ENCODE measurements around the gene PITPNM1.
"Not testable (repeated sequence)": the region's sequence is repeated elsewhere in the genome, so short reads cannot be mapped to it uniquely, and the experiment has no call there.

Gene PITPNM1

GRCh38 chr11:67504950-67505581 is at the start of gene PITPNM1:
Gene PITPNM1 (minus strand): TSS chr11:67505363. CDS start chr11:67504180, 1,183 bp downstream.
- peak; percentile 18 for DNase-seq

DNA sequence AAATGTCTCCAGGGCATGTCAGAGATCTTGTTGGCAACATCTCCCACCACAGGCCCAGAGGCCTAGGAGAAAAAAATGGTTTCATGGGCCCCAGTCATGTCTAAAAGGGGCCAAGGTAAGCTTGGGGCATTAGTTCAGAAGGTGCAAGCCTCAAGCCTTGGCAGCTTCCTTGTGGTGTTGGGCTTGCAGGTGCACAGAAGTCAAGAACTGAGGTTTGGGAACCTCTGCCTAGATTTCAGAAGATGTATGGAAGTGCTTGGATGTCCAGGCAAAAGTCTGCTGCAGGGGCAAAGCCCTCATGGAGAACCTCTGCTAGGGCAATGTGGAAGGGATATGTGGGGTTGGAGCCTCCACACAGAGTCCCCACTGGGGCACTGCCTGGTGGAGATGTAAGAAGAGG is 46.5 kb upstream of the PITPNM1 start:
- DNase-seq, result not testable (repeated sequence)

- DNase-seq, result no peak
Measured at GRCh38 chr11:67551127-67551526, 46.0 kb upstream of the PITPNM1 start.

DNA sequence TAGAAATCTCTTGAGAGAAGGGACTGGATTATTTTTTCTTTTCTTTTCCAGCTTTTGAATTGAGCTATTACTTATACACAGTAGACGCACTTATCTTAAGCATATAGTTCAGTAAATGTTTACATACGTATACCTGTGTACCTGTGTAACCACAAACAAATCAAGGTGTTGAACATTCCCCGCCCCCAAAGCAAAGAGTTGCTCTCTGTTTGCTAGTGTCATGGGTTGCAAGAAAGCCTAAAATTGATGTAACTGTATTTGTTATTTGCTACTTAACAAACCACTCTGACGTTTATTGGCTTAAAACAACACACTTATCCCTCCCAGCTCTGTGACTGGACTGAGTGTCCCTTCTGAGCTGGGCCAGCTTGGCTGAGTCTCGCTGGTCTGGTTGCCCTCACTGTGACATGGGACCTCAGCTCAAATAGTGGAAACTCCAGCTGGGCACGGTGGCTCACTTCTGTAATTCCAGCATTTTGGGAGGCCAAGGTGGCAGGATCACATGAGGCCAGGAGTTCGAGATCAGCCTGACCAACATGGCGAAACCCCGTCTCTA is 43.5 kb upstream of the PITPNM1 start:
- no peak for DNase-seq

- not testable (repeated sequence) for DNase-seq
Measured at GRCh38 chr11:67548112-67548511, 42.9 kb upstream of the PITPNM1 start.

- no peak for DNase-seq
Measured at GRCh38 chr11:67545280-67545679, 40.1 kb upstream of the PITPNM1 start.

DNA sequence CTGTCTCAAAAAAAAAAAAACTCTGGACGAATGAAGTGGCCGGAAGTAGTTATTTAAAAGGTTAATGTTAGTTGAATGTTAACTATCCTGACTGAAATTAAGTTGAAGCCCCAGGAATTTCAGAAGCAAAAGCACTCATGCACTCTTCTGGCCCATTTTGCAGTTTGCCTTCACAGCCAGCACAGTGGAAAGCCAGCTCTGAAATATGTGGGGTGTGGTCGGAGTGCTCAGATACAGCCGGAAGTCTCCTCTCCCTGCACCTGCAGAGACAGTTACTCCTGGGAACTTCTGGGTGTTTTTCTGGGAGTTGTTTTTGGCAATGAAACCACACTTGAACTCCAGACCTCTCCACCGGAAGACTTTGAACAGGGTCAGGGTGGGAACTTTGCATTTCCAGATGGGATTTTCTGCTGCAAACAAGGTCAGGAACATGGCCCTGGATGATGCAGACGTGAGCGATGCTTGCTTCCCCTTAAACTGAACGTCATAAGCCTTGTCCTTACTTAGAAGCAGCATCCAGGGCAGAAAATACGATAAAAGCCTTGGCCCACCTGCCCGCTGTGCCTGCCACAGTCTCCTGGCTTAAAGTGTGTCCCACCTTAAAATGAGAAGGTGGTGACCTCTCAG is 39.6 kb upstream of the PITPNM1 start:
- no peak for DNase-seq

DNA sequence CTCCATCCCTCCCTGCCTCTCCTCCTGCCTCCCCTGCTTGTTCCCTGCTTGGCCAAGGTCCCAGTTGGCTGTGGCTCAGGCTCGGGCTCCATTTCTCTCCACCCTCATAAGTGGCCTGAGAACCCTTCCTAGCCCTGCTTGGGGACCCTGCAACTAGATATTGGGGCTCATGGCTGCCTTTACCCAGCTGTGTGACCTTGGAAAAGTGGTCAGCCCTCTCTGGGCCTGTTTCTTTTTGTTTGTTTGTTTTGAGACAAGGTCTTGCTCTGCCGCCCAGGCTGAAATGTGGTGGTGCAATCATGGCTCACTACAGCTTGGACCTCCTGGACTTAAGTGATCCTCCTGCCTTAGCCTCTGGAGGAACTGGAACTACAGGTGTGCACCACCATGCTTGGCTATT is 38.4 kb upstream of the PITPNM1 start:
- DNase-seq, result no peak

DNA sequence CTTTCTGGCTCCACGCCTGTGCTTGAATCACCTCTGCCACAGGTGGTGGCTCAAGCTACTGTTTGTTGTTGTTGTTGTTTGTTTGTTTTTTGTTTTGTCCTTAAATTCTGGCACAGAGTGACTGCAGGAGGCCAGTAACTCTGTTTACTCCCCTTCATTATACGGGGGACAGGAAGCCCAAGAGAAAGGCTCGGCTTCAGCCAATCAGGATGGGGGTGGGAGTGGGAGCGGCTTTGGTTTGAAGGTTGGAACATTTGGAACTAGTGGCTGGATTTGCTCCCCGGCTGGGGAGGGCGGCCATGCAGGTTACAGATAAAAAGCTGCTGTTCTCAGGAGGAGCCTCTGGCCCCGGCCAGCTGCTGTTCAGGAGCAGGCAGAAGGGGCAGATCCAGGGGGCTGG is 37.8 kb upstream of the PITPNM1 start:
- no peak for DNase-seq

DNA sequence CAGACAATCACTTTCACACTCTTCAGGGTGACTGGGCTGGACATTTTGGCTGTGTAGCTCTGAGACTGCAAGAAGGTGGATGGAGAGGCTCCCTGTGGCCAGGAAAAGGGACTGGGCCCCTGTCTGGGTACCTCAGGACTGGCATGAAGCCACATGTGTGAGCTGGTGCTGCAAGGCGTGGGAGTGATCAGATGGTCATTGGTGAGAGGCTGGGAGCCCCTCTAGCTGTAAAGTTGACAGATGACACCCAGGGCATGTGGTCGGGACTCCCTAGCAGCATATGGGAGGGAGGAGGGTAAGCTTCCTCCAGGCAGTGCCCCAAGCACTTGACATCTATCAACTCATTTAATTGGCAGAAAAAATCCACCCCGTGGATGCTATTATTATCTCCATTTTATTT is 37.0 kb upstream of the PITPNM1 start:
- DNase-seq, result no peak

DNA sequence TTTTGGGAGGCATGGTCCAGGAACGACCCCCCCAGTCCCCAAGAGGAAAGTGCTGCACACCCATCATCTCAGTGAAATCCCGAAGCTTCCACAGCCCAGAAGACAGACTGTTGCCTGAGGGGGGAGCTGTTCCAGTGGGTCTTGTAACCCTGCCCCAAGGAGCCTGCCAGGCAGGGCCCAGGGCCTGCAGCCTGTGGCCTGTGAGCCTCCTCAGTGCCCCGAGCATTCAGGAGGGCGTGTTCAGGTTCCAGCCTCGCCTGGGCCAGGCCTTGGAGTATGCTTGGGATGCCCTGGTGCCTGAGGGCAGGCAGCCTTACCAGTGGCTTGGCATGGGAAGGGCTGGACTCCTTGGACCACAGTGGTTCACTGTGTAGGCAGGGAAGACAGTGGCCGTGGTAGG is 36.0 kb upstream of the PITPNM1 start:
- DNase-seq, result no peak

GRCh38 chr11:67539550-67539949 is 34.4 kb upstream of the PITPNM1 start:
- DNase-seq, result no peak

GRCh38 chr11:67538823-67539505 is 33.8 kb upstream of the PITPNM1 start:
- no peak for DNase-seq

- no peak for DNase-seq
Measured at GRCh38 chr11:67538306-67538705, 33.1 kb upstream of the PITPNM1 start.

- DNase-seq, result no peak
Measured at GRCh38 chr11:67535561-67535960, 30.4 kb upstream of the PITPNM1 start.

DNA sequence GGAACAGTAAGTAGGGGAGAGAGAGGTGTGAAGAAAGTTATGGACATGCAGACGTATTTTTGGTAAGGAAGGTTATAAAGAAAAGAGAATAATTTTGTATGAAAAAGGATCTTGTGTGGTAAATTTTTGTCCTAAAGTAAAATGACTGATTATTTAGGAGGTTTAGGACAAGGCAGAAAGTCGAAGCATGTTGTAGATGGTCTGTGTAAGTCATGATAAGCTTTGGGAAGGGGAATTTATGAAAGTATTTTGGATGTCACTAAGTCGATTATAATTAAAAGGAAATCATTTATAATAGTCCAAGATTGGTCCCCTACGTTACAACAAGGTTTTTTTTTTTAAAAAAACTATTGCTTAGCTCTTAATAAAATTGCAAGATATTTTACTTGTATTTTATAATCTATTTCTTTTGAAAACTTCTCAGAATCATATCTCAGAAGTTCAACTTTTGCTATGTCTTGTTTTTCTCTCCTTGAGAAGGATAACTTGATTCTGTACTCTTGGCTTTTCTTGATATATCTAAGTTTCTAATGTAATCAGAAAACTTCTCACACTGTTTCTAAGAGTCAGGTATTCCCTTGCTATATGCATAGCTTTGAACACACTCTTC is 29.0 kb upstream of the PITPNM1 start:
- no peak for DNase-seq

DNA sequence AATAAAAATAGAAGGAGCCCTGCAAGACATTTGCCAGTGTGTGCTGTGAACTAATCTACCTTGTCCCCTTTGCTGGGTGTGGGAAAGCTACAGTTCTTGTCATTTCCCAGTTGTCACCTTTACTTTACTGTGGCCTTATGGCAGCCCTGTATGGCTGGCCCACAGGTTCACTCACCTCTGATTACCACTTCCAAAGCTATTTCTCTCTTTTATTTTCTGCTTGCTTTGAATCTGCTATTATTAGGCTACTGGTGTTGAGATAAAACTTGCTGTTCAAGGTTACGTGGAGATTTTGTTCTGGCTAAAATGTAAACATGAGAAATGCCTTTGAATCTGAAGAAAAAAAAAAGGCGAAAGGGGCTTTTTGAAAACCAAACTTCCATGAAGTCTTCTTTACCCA is 27.7 kb upstream of the PITPNM1 start:
- DNase-seq, result no peak

DNA sequence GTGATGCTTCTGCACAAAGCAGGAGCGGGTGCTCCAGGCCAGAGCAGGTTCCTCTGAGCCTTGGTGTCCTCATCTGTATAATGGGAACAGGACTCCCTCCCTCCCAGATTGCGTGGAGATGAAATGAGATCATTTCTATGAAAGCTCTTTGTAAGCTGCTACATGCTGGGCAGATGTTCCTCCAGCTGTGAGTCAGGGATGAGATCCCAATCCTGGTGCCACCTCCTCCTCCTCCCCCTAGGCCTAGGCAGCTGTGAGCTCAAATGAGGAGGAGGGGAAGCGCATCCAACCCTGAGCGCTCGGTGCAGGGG is 25.1 kb upstream of the PITPNM1 start:
- DNase-seq, result no peak

DNA sequence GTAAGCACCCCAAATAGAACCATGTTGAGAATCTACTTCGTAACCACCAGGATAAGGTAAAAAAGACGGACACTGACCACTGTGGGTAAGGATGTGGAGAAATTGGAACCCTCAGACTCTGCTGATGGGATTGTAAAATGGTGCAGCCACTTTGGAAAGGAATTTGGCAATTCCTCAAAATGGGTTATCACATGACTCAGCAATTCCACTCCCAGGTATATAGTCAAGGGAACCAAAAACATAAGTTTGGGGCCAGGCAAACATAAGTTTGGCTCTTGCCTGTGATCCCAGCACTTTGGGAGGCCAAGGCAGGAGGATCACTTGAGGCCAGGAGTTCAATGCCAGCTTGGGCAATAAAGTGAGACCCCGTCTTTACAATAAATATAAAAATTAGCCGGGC is 23.2 kb upstream of the PITPNM1 start:
- no peak for DNase-seq

DNA sequence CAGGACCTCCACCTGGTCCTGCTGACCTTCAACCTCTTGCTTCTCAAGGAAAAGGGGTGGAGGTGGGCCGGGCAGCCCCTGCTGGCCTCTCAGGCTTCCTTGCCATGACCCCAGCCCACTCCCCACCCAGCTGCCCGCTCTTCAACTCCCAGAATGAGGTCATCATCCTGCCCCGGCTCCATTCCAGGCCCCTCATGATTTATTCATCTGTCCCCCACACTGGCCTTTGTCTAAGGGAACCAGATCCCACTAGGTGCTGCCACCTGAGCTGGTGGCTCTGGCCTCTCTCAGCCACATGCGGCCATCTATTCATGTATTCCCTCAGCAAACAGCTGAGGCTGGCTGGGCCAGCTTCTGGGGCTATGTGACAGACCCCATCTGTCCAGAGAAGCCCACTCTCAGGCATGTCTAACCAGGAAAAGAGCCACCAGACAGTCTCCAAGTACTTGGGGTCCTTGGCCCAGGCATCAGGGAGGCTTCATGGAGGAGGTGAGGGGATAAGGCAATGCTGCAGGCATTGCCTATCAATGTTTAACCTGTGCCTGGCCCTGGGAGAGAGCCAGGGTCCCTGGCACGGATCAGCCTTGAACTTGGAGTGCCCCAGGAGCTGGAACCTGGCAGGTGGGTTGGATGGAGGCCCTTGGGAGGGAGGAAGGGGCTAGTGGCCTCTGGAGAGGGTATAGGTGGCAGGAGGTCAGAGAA is 20.3 kb upstream of the PITPNM1 start:
- DNase-seq, result no peak

GRCh38 chr11:67524480-67524808 is 19.3 kb upstream of the PITPNM1 start:
- DNase-seq, result no peak

- no peak for DNase-seq
Measured at GRCh38 chr11:67523556-67524479, 18.7 kb upstream of the PITPNM1 start.
